GM23338 (cell line): ENCODE data around the gene NUP98. TPM values are rescaled to one million over a fixed set of nuclear protein-coding genes. Genes with fewer than 3 reads are reported as not detected.

Experiments used
- ATAC-seq: fragments of 200-7000 bp; cut with Tn5 transposase; 3 replicates; pipeline ENCODE4 v1.9.1; 2020
- DNase-seq: peaks from one replicate; pipeline ENCODE4 v3.0.0-alpha.2; 2015; ENCODE audit warnings: low spot score
- H2AFZ ChIP-seq: fragments of 200-600 bp; sonication (generic); 2 replicates; pipeline ENCODE4 v1.8.0; 2016; ENCODE audit warnings: antibody characterized with exemption, mild to moderate bottlenecking, moderate library complexity
- H3F3A ChIP-seq: fragments of 200-600 bp; sonication (generic); replicated peaks from 2 replicates; pipeline ENCODE4 v1.8.0; 2017; ENCODE audit warnings: antibody characterized with exemption, mixed run types, low read depth
- H3K27ac ChIP-seq: fragments of 200-600 bp; sonication (generic); 2 replicates; pipeline ENCODE4 v1.6.1; 2016; ENCODE audit warnings: low read depth
- H3K27me3 ChIP-seq: fragments of 200-600 bp; sonication (generic); 2 replicates; pipeline ENCODE4 v1.8.0; 2016; ENCODE audit warnings: mild to moderate bottlenecking, mixed run types, moderate library complexity; ENCODE audit not compliant: insufficient read depth
- H3K36me3 ChIP-seq: fragments of 200-600 bp; sonication (generic); 2 replicates; pipeline ENCODE4 v1.8.0; 2016; ENCODE audit warnings: mild to moderate bottlenecking; ENCODE audit not compliant: insufficient read depth
- H3K4me1 ChIP-seq: fragments of 200-600 bp; sonication (generic); 2 replicates; pipeline ENCODE4 v1.8.0; 2016; ENCODE audit warnings: mild to moderate bottlenecking, moderate library complexity; ENCODE audit not compliant: insufficient read depth
- H3K4me2 ChIP-seq: fragments of 200-600 bp; sonication (generic); 2 replicates; pipeline ENCODE4 v1.7.1; 2017; ENCODE audit warnings: mixed run types
- H3K4me3 ChIP-seq: fragments of 200-600 bp; sonication (generic); 2 replicates; pipeline ENCODE4 v1.6.1; 2016; ENCODE audit warnings: mixed run types
- H3K79me2 ChIP-seq: fragments of 200-600 bp; sonication (generic); replicated peaks from 2 replicates; pipeline ENCODE4 v1.8.0; 2017; ENCODE audit warnings: mild to moderate bottlenecking; ENCODE audit not compliant: insufficient read depth
- H3K9me2 ChIP-seq: fragments of 200-600 bp; sonication (generic); 2 replicates; pipeline ENCODE4 v1.8.0; 2017; ENCODE audit not compliant: insufficient read depth
- H4K20me1 ChIP-seq: fragments of 200-600 bp; sonication (generic); replicated peaks from 2 replicates; pipeline ENCODE4 v1.8.0; 2017; ENCODE audit warnings: mild to moderate bottlenecking; ENCODE audit not compliant: insufficient read depth
- H3K27ac Mint-ChIP-seq: 2 replicates; pipeline ENCODE4 v1.8.0; 2020; ENCODE audit warnings: inconsistent platforms, mild to moderate bottlenecking, moderate library complexity, mixed read lengths
- H3K27me3 Mint-ChIP-seq: 3 replicates; pipeline ENCODE4 v1.8.0; 2022; ENCODE audit warnings: low read depth, mild to moderate bottlenecking, moderate library complexity, mixed read lengths, inconsistent platforms; ENCODE audit not compliant: insufficient read depth, poor library complexity
- H3K36me3 Mint-ChIP-seq: 3 replicates; pipeline ENCODE4 v1.8.0; 2021; ENCODE audit warnings: low read depth, mild to moderate bottlenecking, inconsistent platforms, moderate library complexity, mixed read lengths
- H3K4me1 Mint-ChIP-seq: 3 replicates; pipeline ENCODE4 v1.8.0; 2020; ENCODE audit warnings: mild to moderate bottlenecking, inconsistent platforms, mixed read lengths
- H3K4me3 Mint-ChIP-seq: 3 replicates; pipeline ENCODE4 v1.8.0; 2021; ENCODE audit warnings: moderate library complexity, mild to moderate bottlenecking, inconsistent platforms, mixed read lengths
- H3K9me3 Mint-ChIP-seq: 3 replicates; pipeline ENCODE4 v1.8.0; 2020; ENCODE audit warnings: moderate library complexity, mild to moderate bottlenecking, inconsistent platforms, mixed read lengths
- CREB1 ChIP-seq: fragments of 250-450 bp; sonication (Bioruptor Pico); IDR thresholded peaks from 2 replicates; pipeline ENCODE4 v1.5.0; 2020; ENCODE audit warnings: low read depth, mild to moderate bottlenecking, moderate library complexity
- EZH2 ChIP-seq: fragments of 200-600 bp; sonication (generic); IDR thresholded peaks from one replicate; pipeline ENCODE4 v1.8.0; 2017; ENCODE audit warnings: antibody characterized with exemption, mild to moderate bottlenecking, low read depth; ENCODE audit not compliant: unreplicated experiment
- EZH2phosphoT487 ChIP-seq: fragments of 200-600 bp; sonication (generic); IDR thresholded peaks from one replicate; pipeline ENCODE4 v1.8.1; 2018; ENCODE audit warnings: antibody characterized with exemption; ENCODE audit not compliant: unreplicated experiment
- JUNB ChIP-seq: IDR thresholded peaks from one replicate; pipeline ENCODE4 v1.6.1; 2016; ENCODE audit warnings: antibody characterized with exemption; ENCODE audit not compliant: unreplicated experiment
- NANOG ChIP-seq: IDR thresholded peaks from 2 replicates; pipeline ENCODE4 v1.6.1; 2016; ENCODE audit warnings: antibody characterized with exemption, borderline replicate concordance
- POLR2AphosphoS5 ChIP-seq: IDR thresholded peaks from 2 replicates; pipeline ENCODE4 v1.6.1; 2016; ENCODE audit warnings: antibody characterized with exemption, low read depth
- STAT1 ChIP-seq: IDR thresholded peaks from one replicate; pipeline ENCODE4 v1.6.1; 2016; ENCODE audit warnings: antibody characterized with exemption; ENCODE audit not compliant: unreplicated experiment
- ZNF114 ChIP-seq: fragments of 250-450 bp; sonication (Bioruptor Pico); IDR thresholded peaks from 2 replicates; pipeline ENCODE4 v1.5.0; 2020; ENCODE audit warnings: mild to moderate bottlenecking, moderate library complexity
- ZNF331 ChIP-seq: fragments of 250-450 bp; sonication (Bioruptor Pico); IDR thresholded peaks from 2 replicates; pipeline ENCODE4 v1.5.0; 2020; ENCODE audit warnings: low read depth, mild to moderate bottlenecking, moderate library complexity
- polyA plus RNA-seq: library from polyadenylated mRNA; unstranded; fragments of >200 nt; fragmentation: Nextera tagmentation; extraction: Ambion mirVana; gene quantifications from 2 replicates; pipeline ENCODE4 v1.2.1, GENCODE V29; 2016
- total RNA-seq: library from RNA; depleted of rRNA; stranded (reverse); fragments of >200 nt; shearing (Covaris generic); gene quantifications from 2 replicates; pipeline ENCODE4 v1.2.3, GENCODE V29; 2014
- TF ChIP-seq, protein P1 (sequence below): fragments of 250-450 bp; sonication (Bioruptor Pico); IDR thresholded peaks from 2 replicates; pipeline ENCODE4 v1.5.0; 2020; ENCODE audit warnings: mild to moderate bottlenecking, moderate library complexity
- TF ChIP-seq, protein P2 (sequence below): IDR thresholded peaks from 2 replicates; pipeline ENCODE4 v1.6.1; 2016; ENCODE audit warnings: antibody characterized with exemption
- TF ChIP-seq, protein P3 (sequence below): IDR thresholded peaks from one replicate; pipeline ENCODE4 v1.6.1; 2018; ENCODE audit warnings: antibody characterized with exemption; ENCODE audit not compliant: unreplicated experiment
- TF ChIP-seq, protein P4 (sequence below), 2 experiments: fragments of 200-600 bp in 1 of 2; sonication (generic) in 1 of 2; conservative IDR thresholded peaks; 2 replicates each; pipeline versions ENCODE4 v1.5.1 to v1.6.1; 2016 to 2017; ENCODE audit warnings: antibody characterized with exemption in 2 of 2, low read depth in 2 of 2, mild to moderate bottlenecking in 2 of 2, moderate library complexity in 1 of 2

The NUP98 gene
- total and polyA plus RNA-seq, 2 experiments from 2014 or later = 23.9 to 174 TPM

DNA sequence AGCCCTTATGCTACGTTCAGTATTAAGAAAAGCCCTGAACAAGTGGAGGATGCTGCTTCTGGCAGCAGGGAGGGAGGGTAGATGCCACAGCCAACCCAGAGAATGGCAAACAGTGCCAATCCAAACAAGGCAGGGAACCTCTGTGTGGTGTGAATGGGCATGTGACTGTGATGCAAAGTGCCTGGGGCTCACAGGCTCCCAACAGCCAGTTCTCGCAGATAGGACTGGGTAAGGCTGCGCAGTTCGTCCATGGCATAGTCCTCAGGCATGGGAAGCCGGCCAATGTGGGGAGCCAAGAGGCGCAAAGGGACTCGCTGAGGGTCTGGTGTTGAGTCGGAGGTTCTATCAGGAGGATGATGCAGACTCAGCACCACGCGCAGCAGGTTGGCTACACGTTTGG is 121.4 kb downstream of the NUP98 start (continued):
- TF ChIP-seq, protein P1, sequence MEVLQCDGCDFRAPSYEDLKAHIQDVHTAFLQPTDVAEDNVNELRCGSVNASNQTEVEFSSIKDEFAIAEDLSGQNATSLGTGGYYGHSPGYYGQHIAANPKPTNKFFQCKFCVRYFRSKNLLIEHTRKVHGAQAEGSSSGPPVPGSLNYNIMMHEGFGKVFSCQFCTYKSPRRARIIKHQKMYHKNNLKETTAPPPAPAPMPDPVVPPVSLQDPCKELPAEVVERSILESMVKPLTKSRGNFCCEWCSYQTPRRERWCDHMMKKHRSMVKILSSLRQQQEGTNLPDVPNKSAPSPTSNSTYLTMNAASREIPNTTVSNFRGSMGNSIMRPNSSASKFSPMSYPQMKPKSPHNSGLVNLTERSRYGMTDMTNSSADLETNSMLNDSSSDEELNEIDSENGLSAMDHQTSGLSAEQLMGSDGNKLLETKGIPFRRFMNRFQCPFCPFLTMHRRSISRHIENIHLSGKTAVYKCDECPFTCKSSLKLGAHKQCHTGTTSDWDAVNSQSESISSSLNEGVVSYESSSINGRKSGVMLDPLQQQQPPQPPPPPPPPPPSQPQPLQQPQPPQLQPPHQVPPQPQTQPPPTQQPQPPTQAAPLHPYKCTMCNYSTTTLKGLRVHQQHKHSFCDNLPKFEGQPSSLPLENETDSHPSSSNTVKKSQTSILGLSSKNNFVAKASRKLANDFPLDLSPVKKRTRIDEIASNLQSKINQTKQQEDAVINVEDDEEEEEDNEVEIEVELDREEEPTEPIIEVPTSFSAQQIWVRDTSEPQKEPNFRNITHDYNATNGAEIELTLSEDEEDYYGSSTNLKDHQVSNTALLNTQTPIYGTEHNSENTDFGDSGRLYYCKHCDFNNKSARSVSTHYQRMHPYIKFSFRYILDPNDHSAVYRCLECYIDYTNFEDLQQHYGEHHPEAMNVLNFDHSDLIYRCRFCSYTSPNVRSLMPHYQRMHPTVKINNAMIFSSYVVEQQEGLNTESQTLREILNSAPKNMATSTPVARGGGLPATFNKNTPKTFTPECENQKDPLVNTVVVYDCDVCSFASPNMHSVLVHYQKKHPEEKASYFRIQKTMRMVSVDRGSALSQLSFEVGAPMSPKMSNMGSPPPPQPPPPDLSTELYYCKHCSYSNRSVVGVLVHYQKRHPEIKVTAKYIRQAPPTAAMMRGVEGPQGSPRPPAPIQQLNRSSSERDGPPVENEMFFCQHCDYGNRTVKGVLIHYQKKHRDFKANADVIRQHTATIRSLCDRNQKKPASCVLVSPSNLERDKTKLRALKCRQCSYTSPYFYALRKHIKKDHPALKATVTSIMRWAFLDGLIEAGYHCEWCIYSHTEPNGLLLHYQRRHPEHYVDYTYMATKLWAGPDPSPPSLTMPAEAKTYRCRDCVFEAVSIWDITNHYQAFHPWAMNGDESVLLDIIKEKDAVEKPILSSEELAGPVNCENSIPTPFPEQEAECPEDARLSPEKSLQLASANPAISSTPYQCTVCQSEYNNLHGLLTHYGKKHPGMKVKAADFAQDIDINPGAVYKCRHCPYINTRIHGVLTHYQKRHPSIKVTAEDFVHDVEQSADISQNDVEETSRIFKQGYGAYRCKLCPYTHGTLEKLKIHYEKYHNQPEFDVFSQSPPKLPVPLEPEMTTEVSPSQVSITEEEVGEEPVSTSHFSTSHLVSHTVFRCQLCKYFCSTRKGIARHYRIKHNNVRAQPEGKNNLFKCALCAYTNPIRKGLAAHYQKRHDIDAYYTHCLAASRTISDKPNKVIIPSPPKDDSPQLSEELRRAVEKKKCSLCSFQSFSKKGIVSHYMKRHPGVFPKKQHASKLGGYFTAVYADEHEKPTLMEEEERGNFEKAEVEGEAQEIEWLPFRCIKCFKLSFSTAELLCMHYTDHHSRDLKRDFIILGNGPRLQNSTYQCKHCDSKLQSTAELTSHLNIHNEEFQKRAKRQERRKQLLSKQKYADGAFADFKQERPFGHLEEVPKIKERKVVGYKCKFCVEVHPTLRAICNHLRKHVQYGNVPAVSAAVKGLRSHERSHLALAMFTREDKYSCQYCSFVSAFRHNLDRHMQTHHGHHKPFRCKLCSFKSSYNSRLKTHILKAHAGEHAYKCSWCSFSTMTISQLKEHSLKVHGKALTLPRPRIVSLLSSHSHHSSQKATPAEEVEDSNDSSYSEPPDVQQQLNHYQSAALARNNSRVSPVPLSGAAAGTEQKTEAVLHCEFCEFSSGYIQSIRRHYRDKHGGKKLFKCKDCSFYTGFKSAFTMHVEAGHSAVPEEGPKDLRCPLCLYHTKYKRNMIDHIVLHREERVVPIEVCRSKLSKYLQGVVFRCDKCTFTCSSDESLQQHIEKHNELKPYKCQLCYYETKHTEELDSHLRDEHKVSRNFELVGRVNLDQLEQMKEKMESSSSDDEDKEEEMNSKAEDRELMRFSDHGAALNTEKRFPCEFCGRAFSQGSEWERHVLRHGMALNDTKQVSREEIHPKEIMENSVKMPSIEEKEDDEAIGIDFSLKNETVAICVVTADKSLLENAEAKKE (CRISPR knock-in tag) = no peak
- TF ChIP-seq STAT1 (no peak), EZH2 (no peak), POLR2AphosphoS5 (no peak), ZNF331 (CRISPR knock-in tag) (no peak)

DNA sequence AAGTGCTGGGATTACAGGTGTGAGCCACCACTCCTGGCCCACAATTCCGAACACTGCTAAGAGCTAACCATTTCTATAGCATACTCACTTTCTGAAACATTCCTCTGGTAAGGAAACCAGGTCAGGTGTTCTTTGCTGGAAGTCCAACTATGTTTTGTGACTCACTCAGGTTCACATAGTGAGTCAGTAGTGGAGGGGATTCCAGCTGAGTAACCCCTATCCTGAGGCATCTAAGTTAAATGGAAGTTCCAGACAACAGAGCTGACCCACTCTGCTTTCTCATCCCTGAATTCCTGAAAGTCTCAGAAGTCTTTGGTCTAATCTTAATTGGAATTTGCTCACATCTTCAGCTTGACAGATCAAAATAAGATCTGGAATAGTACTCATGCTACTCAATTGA is 123.2 kb downstream of the NUP98 start:
- ATAC-seq = no peak
- H3K4me3 ChIP-seq = no peak overlapping the region
- no peak overlapping the region for H2AFZ ChIP-seq
- H3K27me3 ChIP-seq = no peaks in the 10 kb centered on the region
- Mint-ChIP-seq H3K36me3 (peaks cover 74% of the 10 kb centered on the region), H3K27ac (no peak overlapping the region; the same call in 1 of the 2 replicates), H3K9me3 (no peaks in the 10 kb centered on the region), H3K4me3 (no peak overlapping the region), H3K27me3 (no peaks in the 10 kb centered on the region), H3K4me1 (peaks cover 8% of the 10 kb centered on the region)
- H3K27ac ChIP-seq = no peak overlapping the region
- no peaks in the 10 kb centered on the region for H3K79me2 ChIP-seq
- H4K20me1 ChIP-seq = no peaks in the 10 kb centered on the region; the same call in 1 of the 2 replicates
- peaks cover 41% of the 10 kb centered on the region for H3K36me3 ChIP-seq
- H3K4me1 ChIP-seq = no peaks in the 10 kb centered on the region
- H3K9me2 ChIP-seq = no peaks in the 10 kb centered on the region
- H3K4me2 ChIP-seq = no peak overlapping the region
- DNase-seq = no peak
- 0 out of 2 replicates have a peak, but pooled peaks cover 1% of the 10 kb centered on the region for H3F3A ChIP-seq
- TF ChIP-seq STAT1 = no peak
- TF ChIP-seq ZNF114 (CRISPR knock-in tag) = no peak
- TF ChIP-seq EZH2 = no peak
- no peak for TF ChIP-seq JUNB
- no peak for TF ChIP-seq EZH2phosphoT487
- TF ChIP-seq, protein P2, sequence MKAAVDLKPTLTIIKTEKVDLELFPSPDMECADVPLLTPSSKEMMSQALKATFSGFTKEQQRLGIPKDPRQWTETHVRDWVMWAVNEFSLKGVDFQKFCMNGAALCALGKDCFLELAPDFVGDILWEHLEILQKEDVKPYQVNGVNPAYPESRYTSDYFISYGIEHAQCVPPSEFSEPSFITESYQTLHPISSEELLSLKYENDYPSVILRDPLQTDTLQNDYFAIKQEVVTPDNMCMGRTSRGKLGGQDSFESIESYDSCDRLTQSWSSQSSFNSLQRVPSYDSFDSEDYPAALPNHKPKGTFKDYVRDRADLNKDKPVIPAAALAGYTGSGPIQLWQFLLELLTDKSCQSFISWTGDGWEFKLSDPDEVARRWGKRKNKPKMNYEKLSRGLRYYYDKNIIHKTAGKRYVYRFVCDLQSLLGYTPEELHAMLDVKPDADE = no peak
- no peak for TF ChIP-seq POLR2AphosphoS5
- TF ChIP-seq, protein P3, sequence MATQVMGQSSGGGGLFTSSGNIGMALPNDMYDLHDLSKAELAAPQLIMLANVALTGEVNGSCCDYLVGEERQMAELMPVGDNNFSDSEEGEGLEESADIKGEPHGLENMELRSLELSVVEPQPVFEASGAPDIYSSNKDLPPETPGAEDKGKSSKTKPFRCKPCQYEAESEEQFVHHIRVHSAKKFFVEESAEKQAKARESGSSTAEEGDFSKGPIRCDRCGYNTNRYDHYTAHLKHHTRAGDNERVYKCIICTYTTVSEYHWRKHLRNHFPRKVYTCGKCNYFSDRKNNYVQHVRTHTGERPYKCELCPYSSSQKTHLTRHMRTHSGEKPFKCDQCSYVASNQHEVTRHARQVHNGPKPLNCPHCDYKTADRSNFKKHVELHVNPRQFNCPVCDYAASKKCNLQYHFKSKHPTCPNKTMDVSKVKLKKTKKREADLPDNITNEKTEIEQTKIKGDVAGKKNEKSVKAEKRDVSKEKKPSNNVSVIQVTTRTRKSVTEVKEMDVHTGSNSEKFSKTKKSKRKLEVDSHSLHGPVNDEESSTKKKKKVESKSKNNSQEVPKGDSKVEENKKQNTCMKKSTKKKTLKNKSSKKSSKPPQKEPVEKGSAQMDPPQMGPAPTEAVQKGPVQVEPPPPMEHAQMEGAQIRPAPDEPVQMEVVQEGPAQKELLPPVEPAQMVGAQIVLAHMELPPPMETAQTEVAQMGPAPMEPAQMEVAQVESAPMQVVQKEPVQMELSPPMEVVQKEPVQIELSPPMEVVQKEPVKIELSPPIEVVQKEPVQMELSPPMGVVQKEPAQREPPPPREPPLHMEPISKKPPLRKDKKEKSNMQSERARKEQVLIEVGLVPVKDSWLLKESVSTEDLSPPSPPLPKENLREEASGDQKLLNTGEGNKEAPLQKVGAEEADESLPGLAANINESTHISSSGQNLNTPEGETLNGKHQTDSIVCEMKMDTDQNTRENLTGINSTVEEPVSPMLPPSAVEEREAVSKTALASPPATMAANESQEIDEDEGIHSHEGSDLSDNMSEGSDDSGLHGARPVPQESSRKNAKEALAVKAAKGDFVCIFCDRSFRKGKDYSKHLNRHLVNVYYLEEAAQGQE = no peak
- no peak for TF ChIP-seq CREB1 (CRISPR knock-in tag)
- TF ChIP-seq NANOG = no peak
- no peak for TF ChIP-seq ZNF331 (CRISPR knock-in tag)
- TF ChIP-seq, protein P4, sequence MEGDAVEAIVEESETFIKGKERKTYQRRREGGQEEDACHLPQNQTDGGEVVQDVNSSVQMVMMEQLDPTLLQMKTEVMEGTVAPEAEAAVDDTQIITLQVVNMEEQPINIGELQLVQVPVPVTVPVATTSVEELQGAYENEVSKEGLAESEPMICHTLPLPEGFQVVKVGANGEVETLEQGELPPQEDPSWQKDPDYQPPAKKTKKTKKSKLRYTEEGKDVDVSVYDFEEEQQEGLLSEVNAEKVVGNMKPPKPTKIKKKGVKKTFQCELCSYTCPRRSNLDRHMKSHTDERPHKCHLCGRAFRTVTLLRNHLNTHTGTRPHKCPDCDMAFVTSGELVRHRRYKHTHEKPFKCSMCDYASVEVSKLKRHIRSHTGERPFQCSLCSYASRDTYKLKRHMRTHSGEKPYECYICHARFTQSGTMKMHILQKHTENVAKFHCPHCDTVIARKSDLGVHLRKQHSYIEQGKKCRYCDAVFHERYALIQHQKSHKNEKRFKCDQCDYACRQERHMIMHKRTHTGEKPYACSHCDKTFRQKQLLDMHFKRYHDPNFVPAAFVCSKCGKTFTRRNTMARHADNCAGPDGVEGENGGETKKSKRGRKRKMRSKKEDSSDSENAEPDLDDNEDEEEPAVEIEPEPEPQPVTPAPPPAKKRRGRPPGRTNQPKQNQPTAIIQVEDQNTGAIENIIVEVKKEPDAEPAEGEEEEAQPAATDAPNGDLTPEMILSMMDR (conservative IDR thresholded peaks at IDR 0.05; ENCODE audit: low read depth in 2 of 2) = no peak
